A673 (cell line): ENCODE data around the gene KRTAP10-8.

Source experiments
- EZH2 ChIP-seq: fragments of 200-600 bp; sonication (generic); IDR thresholded peaks from 2 replicates; pipeline ENCODE4 v1.6.1; 2017; ENCODE audit warnings: borderline replicate concordance, low read depth, mild to moderate bottlenecking, mixed read lengths, antibody characterized with exemption, low read length; ENCODE audit not compliant: poor library complexity, severe bottlenecking
- TF ChIP-seq, protein P1 (sequence below): fragments of 300-800, 200-600 bp; sonication (generic); conservative IDR thresholded peaks from 2 replicates; pipeline ENCODE4 v1.5.1; 2017; ENCODE audit warnings: low read depth, mild to moderate bottlenecking, antibody characterized with exemption, low read length, moderate library complexity, mixed read lengths

DNA sequence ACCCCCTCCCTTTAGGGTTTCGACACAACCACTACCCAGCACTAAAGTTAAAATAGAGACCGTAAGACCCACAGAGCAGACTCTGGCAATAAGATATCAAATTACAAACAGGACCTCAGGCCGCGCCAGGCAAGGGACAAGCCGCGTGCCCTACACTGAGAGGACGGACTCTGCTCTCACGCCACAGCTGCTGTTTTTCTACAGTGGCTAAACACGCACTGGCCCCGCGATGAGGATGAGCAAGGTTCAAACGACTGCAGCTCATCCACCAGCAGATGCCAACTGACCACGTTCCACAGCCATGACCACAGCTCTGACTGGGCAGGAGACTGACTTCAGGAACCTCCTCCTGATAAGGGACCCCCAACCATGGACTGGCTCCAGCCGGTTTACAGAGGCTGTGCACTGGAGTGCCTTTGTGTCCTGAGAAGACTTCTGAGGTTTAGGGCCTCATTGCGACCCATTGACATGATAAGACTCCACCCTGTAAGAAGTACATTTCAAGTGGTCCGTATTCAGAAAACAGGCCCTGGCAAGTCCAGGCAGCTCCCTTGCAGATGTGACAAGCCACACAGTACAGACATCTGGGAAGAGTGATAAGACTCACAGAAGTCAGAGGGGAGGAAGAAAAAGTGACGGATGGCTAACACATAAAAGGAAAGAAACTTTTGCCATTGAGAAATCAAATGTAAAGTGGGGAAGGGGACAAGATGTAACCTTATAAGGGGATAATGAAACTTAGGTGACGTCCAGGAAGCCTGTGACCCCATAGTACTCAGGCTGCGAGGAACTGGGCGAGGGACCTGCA, 18.1 kb upstream of the KRTAP10-8 start:
- TF ChIP-seq, protein P1, sequence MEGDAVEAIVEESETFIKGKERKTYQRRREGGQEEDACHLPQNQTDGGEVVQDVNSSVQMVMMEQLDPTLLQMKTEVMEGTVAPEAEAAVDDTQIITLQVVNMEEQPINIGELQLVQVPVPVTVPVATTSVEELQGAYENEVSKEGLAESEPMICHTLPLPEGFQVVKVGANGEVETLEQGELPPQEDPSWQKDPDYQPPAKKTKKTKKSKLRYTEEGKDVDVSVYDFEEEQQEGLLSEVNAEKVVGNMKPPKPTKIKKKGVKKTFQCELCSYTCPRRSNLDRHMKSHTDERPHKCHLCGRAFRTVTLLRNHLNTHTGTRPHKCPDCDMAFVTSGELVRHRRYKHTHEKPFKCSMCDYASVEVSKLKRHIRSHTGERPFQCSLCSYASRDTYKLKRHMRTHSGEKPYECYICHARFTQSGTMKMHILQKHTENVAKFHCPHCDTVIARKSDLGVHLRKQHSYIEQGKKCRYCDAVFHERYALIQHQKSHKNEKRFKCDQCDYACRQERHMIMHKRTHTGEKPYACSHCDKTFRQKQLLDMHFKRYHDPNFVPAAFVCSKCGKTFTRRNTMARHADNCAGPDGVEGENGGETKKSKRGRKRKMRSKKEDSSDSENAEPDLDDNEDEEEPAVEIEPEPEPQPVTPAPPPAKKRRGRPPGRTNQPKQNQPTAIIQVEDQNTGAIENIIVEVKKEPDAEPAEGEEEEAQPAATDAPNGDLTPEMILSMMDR, result no peak
- no peak for TF ChIP-seq EZH2
